Tibial nerve (tissue), 4 donors: Measurements from ENCODE around the gene CAP2.

Experiments used
- EP300 ChIP-seq, 2 donors: sonication (generic); formaldehyde crosslinking; IDR thresholded peaks; one replicate each; pipeline ENCODE4 v1.6.1; 2017; ENCODE audit warnings: antibody characterized with exemption in 2 of 2, mild to moderate bottlenecking in 1 of 2
- POLR2A ChIP-seq, 2 donors: fragments of 450-650 bp; IDR thresholded peaks; one replicate each; pipeline ENCODE4 v1.6.1; 2017; ENCODE audit warnings: antibody characterized with exemption in 2 of 2, mild to moderate bottlenecking in 2 of 2, moderate library complexity in 2 of 2
- TF ChIP-seq, protein P1 (sequence below), 5 experiments: fragments of 200-600 bp in 3 of 5; fragments of 450-650 bp in 2 of 5; sonication (generic) in 3 of 5; IDR thresholded peaks; one replicate each; pipeline ENCODE4 v1.5.1; 2016 to 2019; ENCODE audit warnings: antibody characterized with exemption in 5 of 5, mild to moderate bottlenecking in 3 of 5, moderate library complexity in 2 of 5

DNA sequence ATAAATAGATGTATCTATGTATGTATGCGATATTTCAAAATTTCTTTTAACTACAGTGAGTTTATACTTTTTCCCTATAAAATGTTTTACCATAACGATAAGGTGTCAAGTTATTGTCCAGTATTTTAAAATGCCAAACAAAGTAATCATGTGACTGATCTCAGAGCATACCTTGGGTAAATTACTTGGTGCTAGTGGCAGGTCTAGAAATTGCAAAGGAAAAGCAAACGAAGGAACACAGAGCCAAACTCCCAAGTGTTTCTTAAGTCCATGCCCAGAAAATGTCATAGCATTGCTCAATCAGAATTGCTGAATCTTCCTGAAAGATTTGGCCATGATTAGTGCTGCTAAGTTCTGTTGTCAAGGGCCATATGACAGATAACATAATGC is 77.5 kb downstream of the CAP2 start:
- no peak for TF ChIP-seq POLR2A (IDR thresholded peaks at IDR 0.05)
- TF ChIP-seq, protein P1, sequence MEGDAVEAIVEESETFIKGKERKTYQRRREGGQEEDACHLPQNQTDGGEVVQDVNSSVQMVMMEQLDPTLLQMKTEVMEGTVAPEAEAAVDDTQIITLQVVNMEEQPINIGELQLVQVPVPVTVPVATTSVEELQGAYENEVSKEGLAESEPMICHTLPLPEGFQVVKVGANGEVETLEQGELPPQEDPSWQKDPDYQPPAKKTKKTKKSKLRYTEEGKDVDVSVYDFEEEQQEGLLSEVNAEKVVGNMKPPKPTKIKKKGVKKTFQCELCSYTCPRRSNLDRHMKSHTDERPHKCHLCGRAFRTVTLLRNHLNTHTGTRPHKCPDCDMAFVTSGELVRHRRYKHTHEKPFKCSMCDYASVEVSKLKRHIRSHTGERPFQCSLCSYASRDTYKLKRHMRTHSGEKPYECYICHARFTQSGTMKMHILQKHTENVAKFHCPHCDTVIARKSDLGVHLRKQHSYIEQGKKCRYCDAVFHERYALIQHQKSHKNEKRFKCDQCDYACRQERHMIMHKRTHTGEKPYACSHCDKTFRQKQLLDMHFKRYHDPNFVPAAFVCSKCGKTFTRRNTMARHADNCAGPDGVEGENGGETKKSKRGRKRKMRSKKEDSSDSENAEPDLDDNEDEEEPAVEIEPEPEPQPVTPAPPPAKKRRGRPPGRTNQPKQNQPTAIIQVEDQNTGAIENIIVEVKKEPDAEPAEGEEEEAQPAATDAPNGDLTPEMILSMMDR (IDR thresholded peaks at IDR 0.05) = no peak
- peak in 1 of 2 donors; percentile 71 for TF ChIP-seq EP300 (IDR thresholded peaks at IDR 0.05)
